HG03045 (cell line): ENCODE measurements around the gene NR2F2.

Experiments
- ATAC-seq: cut with Tn5 transposase; IDR thresholded peaks from one replicate; pipeline ENCODE4 v1.9.1; 2021; ENCODE audit warnings: mild to moderate bottlenecking, moderate library complexity; ENCODE audit not compliant: unreplicated experiment

NR2F2 gene

DNA sequence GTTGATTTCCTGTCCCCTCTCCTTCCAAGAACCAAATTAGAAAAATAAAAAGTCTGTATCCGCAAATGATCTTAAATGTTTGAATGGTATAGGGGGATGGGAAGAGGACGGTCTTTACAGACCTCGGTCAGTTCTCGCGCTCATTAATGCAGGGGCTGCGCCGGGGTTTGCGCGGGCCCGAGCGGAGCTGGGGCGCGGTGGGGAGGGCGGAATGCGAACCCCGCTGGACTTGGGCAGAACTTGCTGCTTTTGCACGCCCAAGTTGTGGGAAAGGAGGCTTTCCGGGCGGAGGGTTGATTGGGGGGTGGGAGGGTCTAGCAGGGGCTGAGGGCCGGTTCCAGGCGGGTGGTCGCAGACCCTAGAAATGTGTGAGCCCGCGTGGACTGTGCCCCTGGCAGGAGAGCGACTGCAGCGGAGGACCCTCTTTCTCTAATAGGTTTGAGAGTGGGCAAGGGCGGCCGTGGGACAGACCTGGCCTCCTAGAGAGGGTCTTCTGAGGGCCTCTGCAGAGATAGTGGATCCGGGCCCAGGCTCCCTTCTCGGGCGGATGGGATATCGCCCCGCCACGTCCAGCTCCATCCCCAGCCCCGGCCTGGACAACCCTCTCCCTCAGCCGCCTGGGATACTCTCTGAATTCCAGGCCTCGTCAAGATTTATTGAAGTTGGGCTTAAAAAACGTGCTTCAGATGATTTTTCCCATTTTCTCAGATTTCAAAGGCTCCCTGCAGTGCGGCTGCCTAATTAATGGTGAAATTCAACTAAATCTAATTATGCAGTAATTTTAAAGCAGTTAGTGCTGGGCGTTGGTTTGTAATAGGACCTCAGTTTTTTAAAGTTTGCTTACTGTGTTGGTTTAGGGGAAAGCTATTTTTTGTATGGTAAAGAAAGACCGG, 11.3 kb downstream of the NR2F2 start:
- no peak for ATAC-seq

DNA sequence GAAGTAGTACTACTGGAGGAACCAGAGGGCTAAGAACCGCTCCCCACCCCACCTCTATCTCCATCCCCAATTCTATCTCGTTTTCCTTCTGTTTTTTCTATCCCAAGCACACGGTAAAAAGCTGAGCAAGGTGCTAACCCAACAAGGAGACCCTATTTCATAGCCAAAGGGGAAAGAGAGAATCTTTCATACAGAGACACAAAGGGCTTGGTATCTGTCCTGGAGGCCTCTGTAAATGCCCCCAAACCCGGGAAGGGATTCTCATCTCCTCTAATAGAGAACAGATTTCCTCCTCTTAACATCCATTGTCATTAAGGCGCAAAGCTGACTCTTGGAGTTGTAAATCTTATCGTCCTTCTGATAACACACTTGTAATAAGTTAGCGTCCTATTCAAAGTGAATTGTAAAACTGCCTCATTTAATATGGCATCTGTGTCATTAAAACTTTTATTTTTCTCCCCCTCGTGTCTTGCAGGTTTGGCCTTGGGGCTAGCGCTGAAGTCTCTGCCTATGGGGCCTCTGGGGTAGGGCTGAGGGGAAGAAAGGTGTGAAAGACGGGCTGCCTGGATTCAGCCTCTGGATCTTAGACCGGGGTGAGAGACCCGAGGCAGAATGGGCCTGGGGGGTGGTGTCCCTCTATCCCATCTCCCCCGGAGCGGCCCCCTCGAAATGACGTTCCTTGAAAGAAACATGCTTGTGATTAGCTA, 12.1 kb downstream of the NR2F2 start:
- ATAC-seq = no peak

DNA sequence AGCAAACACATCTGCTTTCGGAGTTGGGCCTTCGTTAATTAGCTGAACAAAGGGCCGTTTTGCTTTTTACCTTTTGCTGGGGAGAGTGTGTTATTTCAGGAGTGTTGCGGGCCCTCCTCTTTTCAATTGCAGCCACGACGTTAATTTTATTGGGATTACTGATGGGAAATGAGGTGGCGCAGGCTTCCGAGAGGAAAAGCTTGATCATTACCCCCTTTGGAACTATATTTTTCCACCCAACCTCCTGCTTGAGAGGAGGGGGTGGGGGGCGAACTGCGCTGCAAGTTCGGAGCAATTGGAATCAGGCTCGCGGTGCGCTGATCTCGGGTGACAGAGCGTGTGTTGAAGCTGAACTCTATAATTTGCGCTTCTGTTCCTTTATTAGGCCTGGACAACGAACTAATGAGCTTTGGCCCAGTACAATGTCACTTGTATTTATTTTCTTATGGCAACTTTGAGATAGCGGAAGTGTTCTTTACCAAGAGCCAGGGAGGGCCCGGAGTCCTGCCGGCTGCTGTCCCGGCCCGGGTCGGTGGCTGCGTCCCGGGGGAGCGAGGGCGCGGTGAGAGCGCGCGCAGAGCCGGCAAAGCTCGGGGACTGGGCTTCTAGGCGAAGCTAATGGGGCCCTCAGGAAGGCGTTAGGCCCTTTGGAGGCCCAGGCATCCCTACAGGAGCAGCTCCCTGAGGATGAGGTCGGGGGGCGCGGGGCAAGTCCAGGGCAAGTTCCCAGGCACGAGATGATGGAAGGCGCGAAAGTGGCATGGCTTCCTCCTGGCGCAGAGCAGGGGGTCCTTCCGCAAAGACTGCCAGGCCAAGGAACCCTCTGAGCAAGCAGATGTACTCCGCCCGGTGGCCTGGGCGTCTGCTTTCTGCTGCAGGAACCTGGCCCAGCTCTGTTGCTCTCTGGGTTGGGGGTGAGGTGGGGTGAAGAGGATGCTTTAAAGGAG, 12.9 kb downstream of the NR2F2 start:
- no peak for ATAC-seq

DNA sequence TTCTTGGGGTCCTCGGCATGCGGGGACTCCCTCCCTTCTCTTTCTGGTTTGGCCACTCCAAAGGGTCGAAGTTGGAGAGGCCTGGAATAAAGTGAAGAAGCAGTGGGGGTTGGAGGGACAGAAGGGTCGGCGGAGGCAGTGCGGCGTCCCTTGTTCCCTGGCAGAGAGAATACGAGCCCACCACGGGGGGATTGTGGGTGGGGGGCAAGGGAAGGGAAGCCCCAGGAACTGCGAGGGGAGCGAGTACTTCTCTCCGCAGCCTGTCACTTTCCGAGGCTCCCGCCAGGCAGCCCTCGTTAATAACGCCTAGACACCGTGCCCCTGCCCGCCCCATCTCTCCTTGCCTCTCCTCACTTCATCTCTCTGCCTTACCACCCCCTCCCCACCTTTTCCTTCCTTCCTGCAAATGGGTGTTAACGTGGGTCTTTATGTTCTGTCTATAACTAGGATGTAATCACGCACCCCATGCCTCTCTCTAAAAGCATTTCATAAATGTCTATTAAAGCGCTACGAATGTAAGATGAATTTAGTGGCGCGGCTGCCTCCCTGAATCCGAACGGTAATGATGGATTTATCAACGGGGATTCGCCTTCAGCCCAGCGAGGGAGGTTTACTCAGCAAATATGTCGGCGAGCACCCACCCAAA, 13.7 kb downstream of the NR2F2 start:
- no peak for ATAC-seq

DNA sequence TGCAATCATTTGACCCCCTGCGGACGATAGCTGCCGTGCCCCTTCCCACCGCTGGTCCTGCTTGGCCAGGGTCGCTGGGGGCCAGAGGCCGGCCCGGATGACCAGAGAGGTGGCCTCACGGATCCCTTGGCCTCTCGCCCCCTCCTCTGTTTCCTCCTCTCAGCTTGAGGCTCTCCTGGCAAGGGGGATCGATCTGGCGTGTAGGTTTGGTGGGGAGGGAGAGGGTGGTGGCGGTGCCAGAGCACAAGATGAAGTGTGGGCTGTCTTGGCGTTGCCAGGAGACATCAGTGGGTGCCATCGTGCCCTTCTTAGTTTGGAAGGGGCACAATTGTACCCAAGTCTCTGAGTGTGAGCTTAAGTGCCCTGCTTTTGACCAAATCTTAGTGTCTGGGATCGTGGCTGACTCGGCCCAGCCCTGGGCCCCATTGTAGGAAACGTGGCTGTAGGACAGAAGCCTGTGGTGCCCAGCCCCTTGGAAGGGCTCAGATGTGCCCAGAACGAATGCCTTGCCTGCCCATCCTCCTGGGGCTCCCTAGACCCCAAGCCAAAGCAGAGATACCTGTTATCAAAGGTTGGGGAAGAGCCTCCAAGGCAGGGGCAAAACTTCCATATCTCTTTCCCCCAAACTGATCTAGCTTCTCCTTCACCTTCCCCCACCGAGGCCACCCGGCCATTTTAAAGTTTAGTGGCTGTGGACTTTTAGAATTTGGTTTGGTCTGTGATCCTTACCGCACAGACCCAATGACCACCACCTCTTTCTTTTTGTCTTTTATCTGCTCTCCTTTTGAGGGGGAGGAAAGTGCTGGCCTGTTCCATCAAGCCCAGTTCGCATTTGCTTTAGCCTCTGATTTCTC, 14.4 kb downstream of the NR2F2 start:
- no peak for ATAC-seq

DNA sequence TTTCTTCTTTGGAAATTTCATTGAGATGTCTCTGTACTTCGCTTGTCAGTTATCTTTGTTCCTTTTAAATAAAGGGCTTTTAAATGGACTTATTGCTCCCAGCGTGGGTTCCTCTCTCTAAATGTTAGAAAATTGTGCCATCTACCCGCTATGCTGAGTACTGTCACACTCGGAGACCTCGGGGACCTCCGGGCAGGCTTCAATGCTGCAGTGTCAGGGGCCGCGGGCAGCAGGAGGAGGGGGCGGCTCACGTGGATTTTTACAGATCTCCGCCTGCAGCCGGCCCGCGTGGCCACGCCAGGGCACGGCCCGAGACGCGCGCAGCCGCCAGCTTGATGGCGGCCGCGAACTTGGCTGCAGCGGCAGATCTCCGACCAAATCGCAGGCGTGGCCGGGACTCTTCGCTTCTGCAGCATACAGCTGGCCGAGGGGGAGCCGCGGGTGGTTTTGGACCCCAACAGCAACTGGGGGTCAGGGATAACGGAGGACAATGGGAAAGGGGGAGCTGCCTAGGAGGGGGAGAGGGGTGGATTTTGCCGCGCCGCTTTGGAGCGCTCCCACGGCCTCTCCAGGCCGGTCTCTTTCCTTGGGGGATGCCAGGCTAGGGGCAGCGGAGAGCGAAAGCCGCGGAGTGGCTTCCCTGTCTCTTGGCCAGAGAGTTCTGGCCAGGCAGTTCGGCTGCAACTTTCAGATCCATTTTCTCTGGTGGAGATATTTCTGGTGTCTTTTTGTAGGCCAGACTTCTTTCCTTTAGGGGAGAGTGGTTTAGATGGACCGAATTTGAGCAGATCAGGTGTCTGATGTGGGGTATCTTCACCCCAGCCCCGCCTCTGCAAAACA, 15.3 kb downstream of the NR2F2 start:
- no peak for ATAC-seq

DNA sequence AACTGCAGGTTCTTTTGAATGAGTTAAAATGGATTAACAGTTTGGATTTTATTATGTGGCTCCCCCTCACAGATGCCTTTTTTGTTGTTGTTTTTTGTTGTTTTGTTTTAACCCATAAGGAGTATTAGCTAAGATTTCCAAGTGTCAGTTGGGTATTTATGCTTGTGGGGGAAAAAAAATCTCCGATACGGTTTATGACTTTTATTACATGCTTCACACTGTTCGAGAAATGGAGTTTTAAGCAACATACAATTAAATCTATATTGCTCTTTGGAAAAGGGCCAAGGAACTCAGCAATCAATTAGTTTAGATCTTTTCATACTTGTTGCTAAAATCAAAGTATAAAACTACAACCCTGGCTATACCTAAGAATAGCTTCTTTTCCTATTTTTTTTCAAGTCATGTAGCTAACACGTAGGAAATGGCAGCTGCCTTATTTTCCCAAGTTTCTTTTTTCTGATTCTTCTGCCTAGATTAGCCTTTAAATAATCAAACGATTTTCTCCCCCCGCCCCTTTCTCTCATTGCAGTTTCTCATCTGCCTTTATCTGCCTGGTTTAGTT, 16.0 kb downstream of the NR2F2 start:
- ATAC-seq = no peak

DNA sequence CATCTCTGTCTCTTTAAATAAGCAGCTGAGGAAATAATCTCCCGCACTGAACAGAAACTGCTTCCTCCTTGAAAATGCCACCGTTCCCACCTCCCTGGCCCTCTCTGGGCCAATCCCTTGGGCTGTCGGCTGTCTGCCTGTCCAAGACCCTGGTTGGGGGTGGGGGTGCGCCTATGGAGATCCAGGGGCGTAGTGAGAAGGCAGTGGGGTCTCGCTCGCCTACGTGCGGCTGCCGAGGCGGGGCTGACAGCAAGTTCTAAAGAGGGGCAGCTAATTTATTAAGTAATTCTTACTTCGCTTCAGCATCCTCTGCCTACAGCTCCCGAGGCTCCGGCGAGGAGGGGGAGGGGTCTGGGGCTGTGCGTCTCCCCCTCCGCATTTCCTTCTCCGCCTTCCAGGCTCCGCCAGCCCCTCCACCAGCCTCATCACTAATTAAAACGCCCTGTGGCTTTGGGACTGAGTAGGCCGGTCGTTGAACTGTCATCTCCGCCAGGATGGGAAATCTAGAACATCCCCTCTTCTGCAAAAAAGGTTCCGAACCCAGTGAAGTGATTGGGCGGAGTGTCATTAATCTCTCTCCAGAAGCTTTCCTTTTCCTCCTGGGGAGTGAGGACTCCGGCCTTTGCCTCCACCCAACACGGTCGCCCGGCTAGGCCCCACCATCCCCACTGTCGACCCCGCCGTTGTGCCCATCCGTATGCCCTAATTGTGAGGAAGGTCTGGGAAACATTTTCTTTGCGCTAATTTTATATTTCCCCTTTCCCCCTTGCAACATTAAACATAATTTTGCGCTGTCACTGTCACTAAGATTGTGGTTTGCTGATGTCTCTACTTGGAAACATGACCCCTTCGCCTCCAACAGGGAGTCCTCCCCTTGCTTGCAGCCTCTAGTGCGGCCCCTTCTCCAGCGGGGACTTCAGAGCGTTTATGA, 16.9 kb downstream of the NR2F2 start:
- ATAC-seq = no peak

DNA sequence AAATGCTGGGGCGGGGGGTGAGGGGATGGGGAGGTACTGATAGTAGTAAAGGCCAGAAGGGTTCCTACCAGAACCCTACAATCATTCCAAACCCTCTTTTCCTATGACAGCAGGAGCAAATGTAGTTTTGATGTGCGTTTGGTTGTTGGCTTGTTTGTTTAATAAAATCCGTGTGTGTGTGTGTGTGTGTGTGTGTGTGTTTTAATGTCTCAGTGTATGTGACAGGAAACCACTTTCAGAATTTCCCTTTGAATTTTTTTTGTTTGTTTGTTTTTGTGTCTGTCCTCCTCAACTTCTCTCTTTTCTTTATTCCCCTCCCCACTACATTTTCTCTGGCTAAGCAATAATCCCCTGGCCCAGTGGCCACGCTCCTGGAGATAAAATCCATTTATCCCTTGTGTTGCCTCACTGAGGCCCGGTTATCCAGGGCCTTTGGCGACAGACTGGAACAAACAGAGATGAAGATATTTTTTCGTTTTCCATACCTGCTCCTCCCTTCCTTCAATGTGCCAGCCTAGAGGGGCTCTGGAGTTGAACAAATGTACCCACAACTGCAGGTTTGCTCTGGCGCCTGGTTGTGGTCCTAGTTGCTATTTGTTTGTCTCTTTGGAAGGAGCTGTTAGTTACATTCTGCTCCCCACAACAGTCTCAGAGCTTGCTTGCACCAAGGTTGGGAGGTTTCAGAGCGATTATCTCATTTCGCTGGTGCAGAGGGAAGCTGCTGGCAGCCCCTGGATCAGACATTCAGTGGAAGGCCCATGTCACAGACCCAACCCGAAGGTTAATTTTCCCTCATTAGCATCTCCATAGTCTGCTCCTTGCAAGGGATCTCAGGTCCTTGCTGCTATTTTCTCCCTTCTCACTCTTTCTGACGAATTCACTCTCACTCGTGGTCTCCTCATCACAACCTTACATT, 17.9 kb downstream of the NR2F2 start:
- no peak for ATAC-seq

DNA sequence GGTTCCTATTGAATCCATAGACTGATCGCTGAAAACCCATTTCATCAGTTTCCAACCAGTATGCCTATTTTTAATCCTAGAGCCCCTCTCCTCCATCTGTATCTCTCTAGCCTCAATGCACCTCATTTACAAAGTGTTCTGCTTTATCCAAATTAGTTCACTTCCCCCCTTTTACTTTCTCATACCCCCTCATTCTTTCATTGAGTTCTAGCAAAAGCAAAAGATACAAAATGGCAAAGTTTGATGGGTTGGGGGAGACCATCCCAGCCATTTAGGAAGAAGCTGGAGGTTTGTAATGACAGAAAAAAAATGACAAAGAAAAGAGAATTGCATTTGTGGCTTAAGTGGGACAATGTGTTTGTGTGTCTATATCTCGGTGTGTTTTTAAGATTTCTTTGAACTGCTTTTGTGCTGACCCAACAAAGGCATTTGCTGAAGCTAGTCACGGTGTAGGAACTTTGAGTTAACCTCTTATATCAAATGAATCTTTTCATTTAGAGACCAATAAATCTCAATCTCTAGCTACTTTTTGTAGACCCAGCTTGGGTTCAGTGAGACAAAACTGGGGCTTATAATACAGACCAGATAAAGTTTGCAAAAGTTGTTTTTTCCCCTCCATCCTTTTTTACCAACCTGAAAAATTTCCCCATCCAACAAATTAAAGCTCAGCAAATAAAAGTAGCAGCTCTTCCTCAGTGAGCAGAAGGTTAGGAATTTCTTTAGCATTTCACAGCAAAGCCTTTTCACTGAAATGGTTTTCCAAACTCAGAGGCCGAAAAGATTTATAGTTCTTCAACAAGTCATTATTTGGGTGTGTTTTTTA, 18.7 kb downstream of the NR2F2 start:
- no peak for ATAC-seq

DNA sequence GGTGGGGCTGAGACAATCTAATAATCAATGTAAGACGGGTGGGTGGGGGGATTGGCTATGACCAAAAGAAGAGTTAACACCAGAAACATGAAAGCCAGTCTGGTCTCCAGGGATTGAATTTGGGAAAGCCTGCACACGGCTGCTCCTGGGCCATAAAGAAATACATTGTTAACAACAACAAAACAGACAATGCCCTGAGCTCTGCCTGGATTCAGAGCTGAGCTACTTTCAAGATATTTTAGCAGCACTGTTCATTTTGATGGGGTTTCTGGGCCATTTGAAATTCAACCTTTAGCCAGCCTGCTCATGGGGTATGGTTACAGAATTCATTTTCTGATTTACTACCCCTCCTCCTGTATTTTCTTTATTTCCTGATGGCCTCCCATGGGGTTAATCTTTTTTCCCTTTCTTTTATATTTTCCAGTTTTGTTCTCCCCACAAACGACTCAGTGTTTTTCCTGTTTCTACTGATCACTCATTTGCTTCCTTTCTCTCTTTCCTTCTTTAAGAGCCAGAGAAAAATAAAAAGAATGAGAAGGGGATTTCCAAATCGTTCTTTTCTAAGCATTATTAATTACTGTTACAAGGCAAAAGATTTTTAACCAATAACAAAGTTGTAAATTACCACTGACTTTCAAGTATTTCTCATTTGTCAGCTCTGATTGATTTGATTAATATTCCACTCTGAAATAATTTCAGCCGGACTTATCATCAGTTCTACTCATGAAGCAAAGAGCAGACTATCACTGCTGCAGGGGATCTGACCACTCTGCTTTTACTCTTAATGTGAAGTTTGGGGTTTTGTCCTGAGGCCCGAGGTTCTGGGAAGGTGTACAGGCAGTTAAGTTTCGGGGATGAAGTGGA, 19.6 kb downstream of the NR2F2 start:
- no peak for ATAC-seq

DNA sequence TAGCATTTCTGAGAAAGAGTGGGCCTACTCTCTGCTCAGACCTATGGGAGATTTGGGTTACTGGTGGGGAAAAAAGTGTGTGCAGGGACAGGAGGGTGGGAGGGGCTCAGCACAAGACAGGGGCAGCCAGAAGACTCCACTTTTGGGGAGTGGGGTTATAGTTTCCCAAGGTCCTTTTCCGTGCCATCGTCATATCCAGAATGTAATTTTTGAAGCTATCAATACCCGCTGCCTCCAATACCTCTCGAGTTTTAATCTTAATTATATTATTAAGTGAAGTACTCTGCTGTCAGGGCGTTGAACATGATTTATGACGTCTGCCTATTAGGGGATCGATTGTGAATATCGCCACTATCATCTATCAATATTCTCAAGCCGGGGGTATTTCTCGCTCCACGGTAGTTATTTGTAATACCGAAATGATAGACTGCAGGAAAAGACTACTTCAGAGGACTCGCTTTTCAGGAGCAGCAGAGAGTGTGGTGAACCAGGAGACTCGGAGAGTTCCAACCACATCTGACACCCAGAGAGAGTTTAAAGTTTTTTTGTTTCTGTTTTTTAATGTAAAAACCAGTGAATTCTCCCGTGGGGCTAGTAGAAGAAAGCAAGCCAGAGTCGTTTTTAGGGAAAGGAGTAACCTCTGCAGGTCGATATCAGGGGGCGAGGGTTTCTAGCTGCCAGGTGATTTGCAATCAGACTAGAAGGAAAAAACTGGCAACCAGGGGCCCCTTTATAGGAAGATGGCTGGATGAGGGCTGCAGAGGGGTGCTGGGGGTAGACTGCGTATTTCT, 20.6 kb downstream of the NR2F2 start:
- no peak for ATAC-seq

DNA sequence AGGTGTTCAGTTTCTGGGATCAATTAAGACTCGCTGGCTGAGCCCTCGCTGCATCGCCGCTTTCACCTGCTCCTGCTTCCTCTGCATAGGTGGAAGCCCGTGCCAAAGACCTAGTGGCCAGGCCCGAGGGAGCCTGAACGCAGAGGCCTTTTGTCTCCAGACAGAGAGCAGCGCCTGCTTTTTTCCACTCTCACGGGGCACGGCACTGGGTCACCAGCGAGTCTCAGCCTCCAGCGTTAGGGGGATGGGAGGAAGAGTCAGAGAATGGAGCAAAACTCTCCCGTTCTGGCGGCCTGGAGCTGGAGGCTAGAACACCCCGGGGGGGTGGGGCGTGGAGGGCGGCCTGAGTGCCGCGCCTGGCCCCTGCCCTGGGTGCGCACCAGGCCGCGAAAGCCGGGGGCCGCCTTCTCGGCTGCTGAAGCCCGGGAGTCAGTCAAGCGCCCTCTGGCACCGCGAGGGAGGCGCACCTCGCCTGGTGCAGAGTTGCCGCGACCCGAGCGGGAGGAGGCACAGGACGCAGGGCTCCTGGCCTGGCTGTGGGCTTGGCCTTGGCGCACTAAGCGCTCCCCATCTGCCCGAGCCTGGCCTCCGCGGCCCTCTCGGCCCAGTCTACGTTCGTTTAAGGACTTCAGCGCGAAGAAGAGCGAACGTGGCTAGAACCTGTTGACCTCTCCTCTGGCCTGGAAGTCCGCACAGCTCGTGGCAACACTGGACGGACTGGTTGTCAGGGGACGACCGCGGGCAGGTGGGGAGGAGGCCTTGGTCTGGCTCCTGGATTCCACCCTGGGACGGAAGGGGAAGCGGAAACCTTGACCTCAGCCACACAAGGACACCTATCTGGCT, 21.5 kb downstream of the NR2F2 start:
- no peak for ATAC-seq
